Spleen (tissue), 11 donors: Measurements from ENCODE around the gene TLCD5. TPM values are rescaled to one million over a fixed set of nuclear protein-coding genes. Genes with fewer than 3 reads are reported as not detected.

Experiments used
- DNase-seq: peaks from one replicate; pipeline ENCODE4 v3.0.0-alpha.2; 2020
- H3K27ac ChIP-seq, 8 donors: fragments of 200-600 bp; sonication (generic) in 7 of 8; 1 replicate in 4 of 8; 2 replicates in 4 of 8; pipeline versions ENCODE4 v1.5.0 to v1.8.0; 2016 to 2021; ENCODE audit warnings: inconsistent platforms in 4 of 8, mild to moderate bottlenecking in 4 of 8, moderate library complexity in 1 of 8
- H3K27me3 ChIP-seq, 7 donors: fragments of 200-600 bp; sonication (generic) in 6 of 7; replicated peaks in 1 of 7; 1 replicate in 4 of 7; 2 replicates in 3 of 7; pipeline versions ENCODE4 v1.5.0 to v1.8.0; 2016 to 2021; ENCODE audit warnings: inconsistent platforms in 3 of 7, mild to moderate bottlenecking in 1 of 7
- H3K36me3 ChIP-seq, 6 donors: fragments of 200-600 bp; sonication (generic) in 5 of 6; 1 replicate in 4 of 6; 2 replicates in 2 of 6; pipeline versions ENCODE4 v1.5.0 to v1.8.0; 2016 to 2021; ENCODE audit warnings: inconsistent platforms in 2 of 6
- H3K4me1 ChIP-seq, 6 donors: fragments of 200-600 bp; sonication (generic) in 5 of 6; 1 replicate in 3 of 6; 2 replicates in 3 of 6; pipeline versions ENCODE4 v1.5.0 to v1.8.0; 2016 to 2021; ENCODE audit warnings: inconsistent platforms in 3 of 6
- H3K4me3 ChIP-seq, 8 donors: fragments of 200-600 bp; sonication (generic) in 7 of 8; 1 replicate in 4 of 8; 2 replicates in 4 of 8; pipeline versions ENCODE4 v1.5.0 to v1.8.0; 2016 to 2021; ENCODE audit warnings: inconsistent platforms in 4 of 8, mild to moderate bottlenecking in 4 of 8, moderate library complexity in 2 of 8
- H3K9me3 ChIP-seq, 8 donors: fragments of 200-600 bp; sonication (generic) in 7 of 8; 1 replicate in 4 of 8; 2 replicates in 4 of 8; pipeline versions ENCODE4 v1.5.0 to v1.8.0; 2016 to 2021; ENCODE audit warnings: inconsistent platforms in 4 of 8
- POLR2A ChIP-seq, 3 donors: fragments of 450-650 bp; IDR thresholded peaks; one replicate each; pipeline ENCODE4 v1.5.1; 2017; ENCODE audit warnings: antibody characterized with exemption in 3 of 3, mild to moderate bottlenecking in 1 of 3
- POLR2AphosphoS5 ChIP-seq, 3 donors: sonication (generic); formaldehyde crosslinking; IDR thresholded peaks; one replicate each; pipeline ENCODE4 v1.5.1; 2017; ENCODE audit warnings: antibody characterized with exemption in 3 of 3
- WGBS, 5 donors: extraction: QIAGEN DNeasy Blood & Tissue Kit in 3 of 5; methylation state at CpG; one replicate each; pipeline versions ENCODE4 v1.1.5 to v1.1.7; 2013 to 2018; 5-methylcytosine and 5-hydroxymethylcytosine counted together
- intact Hi-C: fragments of 100-400 bp; cut with DNase I; formaldehyde crosslinking; loops from one replicate; pipeline ENCODE4 v1.15.0; 2023; ENCODE audit warnings: low total_unique reads
- polyA plus RNA-seq, 3 donors: library from polyadenylated mRNA; stranded (reverse); fragments of 200-250 nt; gene quantifications; one replicate each; pipeline ENCODE4 v1.2.1, GENCODE V29; 2013
- total RNA-seq, 7 donors: library from RNA; depleted of rRNA in 3 of 7; stranded (reverse); fragments of >200 nt in 3 of 7; fragmentation: NEBNext Ultra II Directional in 4 of 7; extraction: Animal tissue kit (Norgen Biotek cat#: 25700) in 4 of 7; gene quantifications; one replicate each; pipeline versions ENCODE4 v1.1.0 to v1.2.1, GENCODE V29; 2016 to 2021
- TF ChIP-seq, protein P1 (sequence below), 11 experiments: fragments of 200-600 bp in 7 of 11; fragments of 450-650 bp in 4 of 11; sonication (generic) in 4 of 11; IDR thresholded peaks in 8 of 11; conservative IDR thresholded peaks in 3 of 11; 1 replicate in 7 of 11; 2 replicates in 4 of 11; pipeline versions ENCODE4 v1.4.0 to v1.8.0; 2016 to 2021; ENCODE audit warnings: antibody characterized with exemption in 11 of 11, inconsistent platforms in 4 of 11, mild to moderate bottlenecking in 1 of 11
- donor health status: healthy with polysubstance abuse.
- donor health status: DM: no; HTN: no; CAD: no; lungs with moderate emphysema.
- donor health status: DM: no; HTN: no; CAD: no.
- donor health status: Bipolar disorder and iron deficiency.
- donor health status: healthy.
- donor health status: DM: no; HTN: no; CAD: no.
- donor health status: DM: yes; HTN: yes; CAD: no.

Gene TLCD5
- total and polyA plus RNA-seq, 10 donors, result 0.93 to 6.6 (median 3.8) TPM

DNA sequence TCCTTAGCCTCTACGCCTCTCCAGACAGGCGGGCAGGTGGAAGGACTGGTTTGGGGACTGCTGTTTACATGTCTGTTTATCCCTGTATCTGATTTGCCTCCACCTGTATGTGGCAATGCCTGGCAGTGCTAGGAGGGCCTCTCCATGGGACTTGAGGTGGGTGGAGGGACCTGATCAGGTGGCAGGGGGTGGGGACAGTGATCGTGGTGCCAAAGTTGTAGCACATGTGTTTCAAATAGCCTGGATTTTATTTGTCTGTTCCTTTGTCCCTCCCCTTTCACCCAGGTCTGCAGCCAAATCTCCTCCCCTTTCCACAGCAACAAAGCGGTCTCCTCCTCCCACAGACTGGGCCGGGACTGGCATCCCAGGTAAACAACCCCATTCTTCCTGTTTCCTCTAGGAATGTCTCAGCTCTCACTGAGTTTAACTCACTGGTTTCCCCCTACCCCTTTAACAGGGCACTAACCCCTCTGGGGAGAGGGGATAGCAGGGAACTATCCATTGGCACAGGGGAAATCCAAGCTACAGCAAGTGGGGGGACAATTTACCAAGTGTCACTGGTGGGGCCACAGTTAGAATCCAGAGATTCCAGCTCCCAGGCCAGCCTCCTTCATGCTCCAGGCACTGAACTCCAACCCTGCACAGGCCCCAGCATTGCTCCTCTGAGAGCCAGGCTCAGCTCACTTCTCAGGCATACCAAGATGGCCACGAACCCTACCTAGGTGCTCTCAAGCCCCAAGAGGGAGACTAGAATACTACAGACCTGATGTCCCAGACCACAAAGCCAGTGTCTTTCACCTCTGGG is 22.9 kb upstream of the TLCD5 start:
- intact Hi-C loops, result loop anchor here (5.0 kb wide), 2 partner anchors 70 to 130 kb away; no protein-coding TSS in a partner anchor
- H3K27me3 ChIP-seq, result peaks cover 0 to 38% (median 0%) of the 10 kb centered on the region in 7 donors
- peaks cover 0 to 3% (median 0%) of the 10 kb centered on the region in 6 donors for H3K4me1 ChIP-seq
- H3K4me3 ChIP-seq, result no peak overlapping the region
- no peak for DNase-seq
- 63 to 82% (median 74%) methylated on average over 6 of the region's 6 CpGs for WGBS, 5 donors
- no peak overlapping the region for H3K27ac ChIP-seq
- TF ChIP-seq POLR2A (IDR thresholded peaks at IDR 0.05), result no peak
- TF ChIP-seq POLR2AphosphoS5 (IDR thresholded peaks at IDR 0.05), result no peak
- TF ChIP-seq, protein P1, sequence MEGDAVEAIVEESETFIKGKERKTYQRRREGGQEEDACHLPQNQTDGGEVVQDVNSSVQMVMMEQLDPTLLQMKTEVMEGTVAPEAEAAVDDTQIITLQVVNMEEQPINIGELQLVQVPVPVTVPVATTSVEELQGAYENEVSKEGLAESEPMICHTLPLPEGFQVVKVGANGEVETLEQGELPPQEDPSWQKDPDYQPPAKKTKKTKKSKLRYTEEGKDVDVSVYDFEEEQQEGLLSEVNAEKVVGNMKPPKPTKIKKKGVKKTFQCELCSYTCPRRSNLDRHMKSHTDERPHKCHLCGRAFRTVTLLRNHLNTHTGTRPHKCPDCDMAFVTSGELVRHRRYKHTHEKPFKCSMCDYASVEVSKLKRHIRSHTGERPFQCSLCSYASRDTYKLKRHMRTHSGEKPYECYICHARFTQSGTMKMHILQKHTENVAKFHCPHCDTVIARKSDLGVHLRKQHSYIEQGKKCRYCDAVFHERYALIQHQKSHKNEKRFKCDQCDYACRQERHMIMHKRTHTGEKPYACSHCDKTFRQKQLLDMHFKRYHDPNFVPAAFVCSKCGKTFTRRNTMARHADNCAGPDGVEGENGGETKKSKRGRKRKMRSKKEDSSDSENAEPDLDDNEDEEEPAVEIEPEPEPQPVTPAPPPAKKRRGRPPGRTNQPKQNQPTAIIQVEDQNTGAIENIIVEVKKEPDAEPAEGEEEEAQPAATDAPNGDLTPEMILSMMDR (IDR thresholded peaks at IDR 0.05 in 8 of 11, conservative IDR thresholded peaks at IDR 0.05 in 3 of 11), result no peak
- no peaks in the 10 kb centered on the region for H3K36me3 ChIP-seq
- H3K9me3 ChIP-seq, result no peaks in the 10 kb centered on the region

DNA sequence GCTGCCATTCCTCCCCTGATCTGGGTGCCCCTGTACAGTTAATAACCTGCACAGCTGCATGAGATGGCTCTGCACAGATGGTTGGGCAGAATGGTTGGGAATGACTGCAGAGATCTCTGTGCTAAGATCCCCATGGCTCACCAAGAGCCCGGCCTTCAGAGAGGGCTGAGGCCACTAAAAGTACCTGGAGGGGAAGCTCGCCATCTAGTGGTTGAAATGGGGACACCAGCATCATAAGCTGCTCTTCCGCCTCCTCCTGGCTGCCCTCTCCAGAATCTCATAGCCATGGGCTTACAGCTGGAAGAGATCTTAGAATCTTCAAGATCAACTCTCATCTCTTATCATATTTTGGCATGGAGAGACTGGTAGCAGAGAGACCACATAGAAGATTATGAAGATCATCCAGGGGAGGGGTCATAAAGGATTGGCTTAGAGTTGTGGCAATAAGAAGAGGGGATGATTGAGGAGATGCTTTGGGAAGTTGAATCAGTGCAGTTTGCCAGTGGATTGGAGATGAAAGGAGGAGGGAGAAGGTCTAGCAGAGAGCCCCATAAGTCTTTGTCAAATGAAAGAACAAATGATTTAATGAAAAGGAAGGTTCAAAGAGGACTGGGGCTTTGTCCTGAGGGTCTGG is 22.0 kb upstream of the TLCD5 start:
- intact Hi-C loops, result loop anchor here (5.0 kb wide), 2 partner anchors 71 to 131 kb away; no protein-coding TSS in a partner anchor
- DNase-seq, result no peak
- Histone ChIP-seq H3K36me3 (no peaks in the 10 kb centered on the region), H3K4me1 (peaks cover 0 to 3% (median 0%) of the 10 kb centered on the region in 6 donors), H3K27ac (no peak overlapping the region), H3K4me3 (no peak overlapping the region), H3K27me3 (peaks cover 0 to 35% (median 0%) of the 10 kb centered on the region in 7 donors), H3K9me3 (no peaks in the 10 kb centered on the region)
- WGBS, 5 donors, result 6 to 15% (median 14%) methylated on average over 3 of the region's 3 CpGs
- TF ChIP-seq, protein P1 (IDR thresholded peaks at IDR 0.05 in 8 of 11, conservative IDR thresholded peaks at IDR 0.05 in 3 of 11), result peak; percentile 63 to 94 (median 89)
- TF ChIP-seq POLR2AphosphoS5 (IDR thresholded peaks at IDR 0.05), result no peak
- no peak for TF ChIP-seq POLR2A (IDR thresholded peaks at IDR 0.05)

DNA sequence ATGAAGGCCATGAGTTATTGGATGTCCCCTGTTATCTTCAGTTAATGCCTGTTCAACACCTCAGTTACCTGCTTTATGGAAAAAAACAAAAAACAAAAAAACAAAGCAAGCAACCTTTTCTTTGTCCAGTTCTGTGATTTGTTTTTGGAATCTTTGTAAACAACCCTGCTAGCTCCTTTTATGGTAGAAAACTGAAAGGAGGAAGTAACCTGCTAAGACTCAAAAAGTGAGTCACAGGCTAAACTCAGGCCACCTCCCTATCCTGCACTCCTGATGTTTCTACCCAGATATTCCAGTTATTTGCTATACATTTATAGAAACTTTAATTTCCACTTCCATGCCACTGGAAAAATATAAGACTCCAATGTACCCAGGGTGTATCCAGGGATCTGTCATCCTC is 20.6 kb upstream of the TLCD5 start:
- TF ChIP-seq, protein P1 (IDR thresholded peaks at IDR 0.05 in 8 of 11, conservative IDR thresholded peaks at IDR 0.05 in 3 of 11), result no peak
- TF ChIP-seq POLR2A (IDR thresholded peaks at IDR 0.05) (no peak), POLR2AphosphoS5 (IDR thresholded peaks at IDR 0.05) (no peak)
- DNase-seq, result no peak
- intact Hi-C loops, result loop anchor here (5.0 kb wide), 2 partner anchors 72 to 132 kb away; no protein-coding TSS in a partner anchor

DNA sequence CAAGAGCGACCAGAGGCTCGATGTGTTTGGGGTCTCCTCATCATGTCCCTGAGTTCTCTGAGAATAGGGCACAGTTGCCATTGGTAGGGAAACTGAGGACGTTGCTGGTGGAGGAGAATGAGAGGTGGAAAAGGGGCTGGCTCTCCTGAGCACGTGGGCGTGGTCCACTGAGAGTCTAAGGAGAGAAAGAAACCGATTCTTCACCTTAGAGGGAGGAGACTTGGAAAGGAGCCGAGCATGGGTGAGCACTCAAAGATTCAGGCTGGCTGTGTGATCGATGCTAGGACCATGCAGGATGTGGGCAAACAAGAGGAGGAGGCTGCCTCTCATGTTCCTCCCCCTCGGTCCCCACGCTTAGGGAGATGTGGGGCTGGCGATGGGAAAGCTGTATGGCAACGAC is 19.8 kb upstream of the TLCD5 start:
- Histone ChIP-seq H3K4me1 (no peaks in the 10 kb centered on the region), H3K36me3 (no peaks in the 10 kb centered on the region), H3K27me3 (peaks cover 0 to 31% (median 0%) of the 10 kb centered on the region in 7 donors), H3K4me3 (no peak overlapping the region), H3K9me3 (no peaks in the 10 kb centered on the region), H3K27ac (no peak overlapping the region)
- WGBS, 5 donors, result 70 to 81% (median 79%) methylated on average over 12 of the region's 12 CpGs
- TF ChIP-seq POLR2AphosphoS5 (IDR thresholded peaks at IDR 0.05), result no peak
- TF ChIP-seq, protein P1 (IDR thresholded peaks at IDR 0.05 in 8 of 11, conservative IDR thresholded peaks at IDR 0.05 in 3 of 11), result no peak
- no peak for TF ChIP-seq POLR2A (IDR thresholded peaks at IDR 0.05)
- intact Hi-C loops, result no loop called here
- DNase-seq, result no peak

More for the DNA sequence above, 20.6 kb upstream of the TLCD5 start:
- H3K4me1 ChIP-seq, result peaks cover 0 to 3% (median 0%) of the 10 kb centered on the region in 6 donors
- peaks cover 0 to 38% (median 0%) of the 10 kb centered on the region in 7 donors for H3K27me3 ChIP-seq
- no peak overlapping the region for H3K4me3 ChIP-seq
- H3K36me3 ChIP-seq, result no peaks in the 10 kb centered on the region
- H3K9me3 ChIP-seq, result no peaks in the 10 kb centered on the region
- H3K27ac ChIP-seq, result no peak overlapping the region
